Measurements from ENCODE around the gene KCNIP1.

Gene KCNIP1

GRCh38 chr5:170611449-170612090 is 107.8 kb downstream of the KCNIP1 start:
- TF ChIP-seq ZNF274 (IDR thresholded peaks at IDR 0.05; ENCODE audit: low read depth, low read length), result no peak
- H3K4me3 ChIP-seq (ENCODE audit: low read length), result no peak overlapping the region

- H3K4me3 ChIP-seq (ENCODE audit: low read length), result no peak overlapping the region
- TF ChIP-seq ZNF274 (IDR thresholded peaks at IDR 0.05; ENCODE audit: low read depth, low read length), result no peak
Measured at GRCh38 chr5:170612256-170612678, 108.4 kb downstream of the KCNIP1 start.

DNA sequence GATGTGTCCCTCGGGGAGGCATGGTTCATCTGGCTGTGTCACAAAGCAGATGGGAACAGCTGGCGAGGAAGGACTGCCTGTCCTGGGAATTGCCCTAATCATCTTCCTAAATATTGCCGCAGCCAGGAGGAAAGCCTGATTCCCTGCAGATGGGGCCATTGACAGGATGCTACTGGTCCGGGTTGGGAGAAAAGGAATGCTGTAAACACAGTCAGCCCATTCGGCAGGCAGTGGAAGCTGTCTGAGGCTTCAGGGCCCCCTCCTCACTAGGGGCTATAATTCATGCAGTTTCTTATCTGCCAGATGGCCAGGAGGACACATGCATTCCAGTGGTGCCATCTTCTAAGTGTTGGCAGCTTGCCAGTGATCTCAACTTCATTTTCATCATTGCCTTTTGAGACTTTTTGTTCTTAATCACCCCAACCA is 110.3 kb downstream of the KCNIP1 start:
- TF ChIP-seq ZNF274 (IDR thresholded peaks at IDR 0.05; ENCODE audit: low read depth, low read length), result no peak
- no peak overlapping the region for H3K4me3 ChIP-seq (ENCODE audit: low read length)

GRCh38 chr5:170614720-170615119 is 110.9 kb downstream of the KCNIP1 start:
- no peak overlapping the region for H3K4me3 ChIP-seq (ENCODE audit: low read length)
- no peak for TF ChIP-seq ZNF274 (IDR thresholded peaks at IDR 0.05; ENCODE audit: low read depth, low read length)

DNA sequence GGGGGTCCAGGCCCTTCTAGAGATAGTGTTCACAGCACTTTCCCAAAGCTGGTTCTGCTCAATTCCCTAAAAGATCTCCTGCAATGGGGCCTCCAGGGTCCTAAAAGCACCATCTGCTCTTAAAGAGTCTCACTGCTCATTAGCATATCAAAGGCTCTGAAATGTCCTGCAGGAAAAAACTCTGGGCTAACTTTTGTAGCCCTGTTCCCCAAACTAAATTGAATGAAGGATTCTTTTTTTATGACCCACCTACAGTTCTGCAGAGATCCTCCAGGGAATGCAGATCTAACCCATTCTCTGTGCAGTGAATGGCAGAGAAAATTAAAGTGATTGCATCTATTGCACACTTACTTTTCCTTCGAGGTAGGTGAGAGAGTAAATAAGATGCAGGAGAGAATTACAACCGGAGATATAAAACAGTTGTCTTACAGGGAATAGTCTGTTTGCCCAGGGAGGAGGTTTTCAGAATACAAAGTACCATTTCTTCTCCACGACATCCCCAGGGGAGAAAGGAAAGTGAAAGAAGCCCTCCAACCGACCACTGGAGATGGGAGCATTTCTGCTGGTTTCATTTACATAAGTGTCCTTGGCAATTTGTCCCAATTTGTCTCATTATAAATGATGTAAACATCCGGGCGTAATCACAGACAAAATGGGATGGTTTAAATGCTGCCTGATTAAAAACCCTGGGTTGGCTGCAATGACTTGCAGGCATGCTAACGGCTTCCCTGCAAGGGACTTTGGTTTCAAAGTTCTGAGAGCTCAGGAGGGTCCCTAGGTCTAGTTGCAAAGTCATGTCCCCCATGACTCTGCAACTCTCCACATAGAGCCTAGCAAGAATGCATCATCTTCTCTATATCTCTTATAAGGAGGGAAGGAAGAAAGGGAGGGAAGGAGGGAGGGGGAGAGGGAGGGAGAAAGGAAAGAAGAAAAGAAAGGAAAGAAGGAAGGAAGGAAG is 114.0 kb downstream of the KCNIP1 start:
- no peak for TF ChIP-seq ZNF274 (IDR thresholded peaks at IDR 0.05; ENCODE audit: low read depth, low read length)
- H3K4me3 ChIP-seq (ENCODE audit: low read length), result no peak overlapping the region

GRCh38 chr5:170619869-170620268 is 116.0 kb downstream of the KCNIP1 start:
- TF ChIP-seq ZNF274 (IDR thresholded peaks at IDR 0.05; ENCODE audit: low read depth, low read length), result no peak
- no peak overlapping the region for H3K4me3 ChIP-seq (ENCODE audit: low read length)

DNA sequence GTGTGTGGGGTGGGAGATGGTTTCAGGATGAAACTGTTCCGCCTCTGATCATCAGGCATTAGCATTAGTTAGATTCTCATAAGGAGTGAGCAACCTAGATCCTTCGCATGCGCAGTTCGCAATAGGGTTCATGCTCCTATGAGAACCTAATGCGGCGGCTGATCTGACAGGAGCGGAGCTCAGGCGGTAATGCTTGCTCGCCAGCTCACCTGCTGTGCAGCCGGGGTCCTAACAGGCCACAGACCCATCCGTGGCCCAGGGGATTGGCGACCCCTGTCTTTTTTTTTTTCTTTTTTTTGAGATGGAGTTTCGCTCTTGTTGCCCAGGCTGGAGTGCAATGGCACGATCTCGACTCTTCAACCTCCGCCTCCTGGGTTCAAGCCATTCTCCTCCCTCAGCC is 119.1 kb downstream of the KCNIP1 start:
- TF ChIP-seq ZNF274 (IDR thresholded peaks at IDR 0.05; ENCODE audit: low read depth, low read length), result no peak
- no peak overlapping the region for H3K4me3 ChIP-seq (ENCODE audit: low read length)

DNA sequence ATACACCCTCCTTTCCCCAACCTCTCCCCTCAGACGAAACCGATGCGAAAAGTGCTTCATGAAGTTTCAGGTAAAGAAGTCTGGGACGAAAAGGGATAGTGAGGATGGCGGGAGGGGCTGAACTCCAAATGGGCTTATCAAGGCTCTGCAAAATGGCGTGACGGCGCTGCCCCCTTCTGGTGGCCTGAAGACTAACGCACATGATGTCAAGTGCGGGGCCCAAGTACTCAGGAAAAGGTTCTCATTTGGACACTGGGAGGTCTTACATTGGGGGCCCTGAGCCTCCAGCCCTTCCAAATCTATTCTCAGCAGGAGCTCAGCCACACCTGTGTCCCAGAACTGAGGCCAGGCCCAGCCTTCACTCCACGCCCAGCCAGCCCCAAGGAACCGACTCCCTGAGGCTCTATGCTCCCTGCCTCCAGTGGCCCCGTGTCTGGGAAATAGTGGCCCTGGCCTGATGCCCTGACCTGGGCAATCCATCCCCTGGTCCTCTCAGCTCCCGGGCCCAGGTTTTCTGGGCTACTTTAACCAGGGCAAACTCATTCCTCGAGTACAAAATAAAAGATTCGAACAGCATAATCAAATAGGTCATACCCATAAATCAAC is 119.9 kb downstream of the KCNIP1 start:
- no peak overlapping the region for H3K4me3 ChIP-seq (ENCODE audit: low read length)
- no peak for TF ChIP-seq ZNF274 (IDR thresholded peaks at IDR 0.05; ENCODE audit: low read depth, low read length)

DNA sequence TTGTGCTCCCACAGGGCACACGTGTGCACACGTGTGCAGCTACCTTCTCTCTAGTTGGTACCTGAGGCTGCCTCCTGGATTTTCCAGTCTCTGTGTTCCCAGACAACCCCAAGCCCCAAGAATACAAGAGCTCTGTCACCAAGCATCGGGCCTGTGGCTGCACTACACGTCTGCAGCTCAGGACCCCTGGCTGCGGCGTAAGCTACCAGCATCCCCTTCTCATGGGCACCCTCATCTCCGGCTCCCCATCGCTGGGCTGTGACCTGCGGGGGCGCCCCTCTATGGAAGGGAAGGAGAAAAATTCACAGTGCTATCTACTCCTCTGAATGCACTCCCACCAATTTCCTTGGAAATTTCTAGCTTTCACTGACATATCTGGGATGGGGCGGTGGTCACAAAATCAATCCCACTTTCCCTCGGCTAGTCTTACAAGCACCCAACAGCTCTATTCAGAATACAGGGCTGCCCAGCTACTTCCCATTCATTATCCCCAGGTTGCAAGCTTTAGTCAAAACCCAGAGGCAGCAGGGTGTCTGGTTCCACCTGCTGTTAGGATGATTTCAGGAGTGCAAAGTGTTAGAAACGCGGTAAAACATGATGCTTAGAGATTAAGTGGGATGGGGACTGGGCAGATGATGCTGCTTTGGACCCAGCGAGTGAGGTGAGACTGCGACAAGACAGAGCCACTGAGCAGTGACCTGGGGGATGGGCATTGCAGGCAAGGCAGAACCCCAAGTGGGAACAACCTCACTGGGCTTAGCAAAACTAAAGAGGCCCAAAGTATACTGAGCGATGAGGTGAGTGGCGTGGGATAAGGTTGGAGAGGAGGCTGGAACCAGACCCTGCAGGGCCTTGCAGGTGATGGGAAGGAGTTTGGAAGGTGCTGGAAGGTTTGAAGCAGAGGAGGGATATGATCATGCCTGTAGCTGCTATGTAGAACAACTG is 121.7 kb downstream of the KCNIP1 start:
- TF ChIP-seq ZNF274 (IDR thresholded peaks at IDR 0.05; ENCODE audit: low read depth, low read length), result no peak
- H3K4me3 ChIP-seq (ENCODE audit: low read length), result no peak overlapping the region

GRCh38 chr5:170626507-170627150 is 122.8 kb downstream of the KCNIP1 start:
- TF ChIP-seq ZNF274 (IDR thresholded peaks at IDR 0.05; ENCODE audit: low read depth, low read length), result no peak
- H3K4me3 ChIP-seq (ENCODE audit: low read length), result no peak overlapping the region

DNA sequence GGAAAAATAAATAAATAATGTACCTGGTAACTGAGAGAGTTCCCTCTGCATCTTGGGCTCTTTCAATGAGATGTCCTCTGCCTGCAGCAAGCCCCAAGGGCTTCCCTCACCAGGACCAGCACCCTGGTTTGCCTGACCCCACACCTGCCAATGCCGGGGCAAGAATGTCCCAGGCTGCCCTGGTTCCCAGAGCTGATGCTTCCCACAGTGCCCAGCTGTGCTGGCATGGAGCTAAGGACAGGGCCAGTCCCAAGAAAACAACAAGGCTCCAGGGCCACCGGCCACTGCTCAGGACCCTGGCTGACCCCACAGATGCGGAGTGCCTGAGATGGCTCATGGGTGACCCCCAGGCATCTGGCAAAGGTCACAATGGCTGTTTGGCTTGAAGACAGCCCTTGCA is 123.5 kb downstream of the KCNIP1 start:
- H3K4me3 ChIP-seq (ENCODE audit: low read length), result no peak overlapping the region
- no peak for TF ChIP-seq ZNF274 (IDR thresholded peaks at IDR 0.05; ENCODE audit: low read depth, low read length)

- no peak for TF ChIP-seq ZNF274 (IDR thresholded peaks at IDR 0.05; ENCODE audit: low read depth, low read length)
- H3K4me3 ChIP-seq (ENCODE audit: low read length), result no peak overlapping the region
Measured at GRCh38 chr5:170628028-170628427, 124.2 kb downstream of the KCNIP1 start.
